MM.1S (cell line): ENCODE measurements around the gene ZNF441.

Experiments
- CTCF ChIP-seq: fragments of 300-600 bp; sonication (generic); IDR thresholded peaks from 2 replicates; pipeline ENCODE4 v1.5.1; 2016; ENCODE audit warnings: antibody characterized with exemption, low read length, mixed read lengths
- EZH2 ChIP-seq: fragments of 300-600 bp; sonication (generic); optimal IDR thresholded peaks from 2 replicates; pipeline ENCODE3; 2017; ENCODE audit warnings: low read depth, mild to moderate bottlenecking, antibody characterized with exemption, low read length, mixed read lengths

DNA sequence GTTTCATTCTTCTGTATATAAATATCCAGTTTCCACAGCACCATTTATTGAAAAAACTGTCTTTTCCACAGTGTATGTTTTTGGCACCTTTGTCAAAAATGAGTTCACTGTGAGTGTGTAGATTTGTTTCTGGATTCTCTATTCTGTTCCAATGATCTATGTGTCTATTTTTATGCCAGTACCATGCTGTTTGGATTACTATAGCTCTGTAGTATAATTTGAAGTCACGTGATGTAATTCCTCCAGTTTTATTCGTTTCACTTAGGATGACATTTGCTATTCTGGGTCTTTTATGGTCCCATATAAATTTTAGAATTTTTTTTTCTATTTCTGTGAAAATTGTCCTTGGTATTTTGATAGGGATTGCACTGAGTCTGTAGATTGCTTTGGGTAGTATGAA, 17.0 kb upstream of the ZNF441 start:
- TF ChIP-seq CTCF = no peak
- TF ChIP-seq EZH2 = no peak
